A549 (cell line): ENCODE results near the gene OPRL1.

Experiments
- BHLHE40 ChIP-seq: IDR thresholded peaks from 2 replicates; pipeline ENCODE4 v1.6.1; 2012; ENCODE audit warnings: low read depth, low read length, inconsistent platforms
- CEBPB ChIP-seq, 2 experiments: fragments of >200 bp in 1 of 2; sonication (Bioruptor Twin) in 1 of 2; formaldehyde crosslinking in 1 of 2; IDR thresholded peaks; 2 replicates each; pipeline ENCODE4 v1.6.1; 2012 to 2016
- EP300 ChIP-seq, 2 experiments: fragments of >200 bp; sonication (Bioruptor Twin); formaldehyde crosslinking; IDR thresholded peaks; 2 replicates in 1 of 2; 3 replicates in 1 of 2; pipeline ENCODE4 v1.6.1; 2016 to 2017
- NFE2L2 ChIP-seq: fragments of 150-350 bp; conservative IDR thresholded peaks from 2 replicates; pipeline ENCODE4 v1.6.1; 2014; ENCODE audit warnings: low read length
- NPAS2 ChIP-seq: fragments of 250-450 bp; sonication (Bioruptor Pico); IDR thresholded peaks from 2 replicates; pipeline ENCODE4 v1.8.0; 2022; ENCODE audit warnings: mild to moderate bottlenecking, moderate library complexity, borderline replicate concordance
- POLR2A ChIP-seq: IDR thresholded peaks from 2 replicates; pipeline ENCODE4 v1.6.1; 2012; ENCODE audit warnings: mild to moderate bottlenecking, low read length
- RAD21 ChIP-seq, 2 experiments: fragments of >200 bp in 1 of 2; sonication (Bioruptor Twin) in 1 of 2; formaldehyde crosslinking in 1 of 2; IDR thresholded peaks in 1 of 2; conservative IDR thresholded peaks in 1 of 2; 2 replicates in 1 of 2; 3 replicates in 1 of 2; pipeline ENCODE4 v1.6.1; 2012 to 2018; ENCODE audit warnings: inconsistent platforms in 1 of 2
- TF ChIP-seq, protein P1 (sequence below): fragments of >200 bp; sonication (Bioruptor Twin); formaldehyde crosslinking; IDR thresholded peaks from 3 replicates; pipeline ENCODE4 v1.5.1; 2016

DNA sequence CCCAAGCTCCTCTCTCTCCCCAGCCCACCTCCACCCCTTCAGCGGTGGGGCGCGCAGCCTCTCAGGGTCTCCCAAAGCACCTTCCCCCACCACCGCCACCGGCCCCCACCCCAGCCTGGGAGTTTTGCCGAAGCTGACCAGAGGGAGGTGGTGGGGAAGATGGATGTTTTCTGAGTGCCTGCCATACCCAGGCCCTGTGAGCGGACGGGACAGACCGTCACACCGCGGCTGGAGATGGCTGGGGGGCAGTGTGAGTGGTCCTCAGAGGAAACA, 38.2 kb upstream of the OPRL1 start:
- TF ChIP-seq, protein P1, sequence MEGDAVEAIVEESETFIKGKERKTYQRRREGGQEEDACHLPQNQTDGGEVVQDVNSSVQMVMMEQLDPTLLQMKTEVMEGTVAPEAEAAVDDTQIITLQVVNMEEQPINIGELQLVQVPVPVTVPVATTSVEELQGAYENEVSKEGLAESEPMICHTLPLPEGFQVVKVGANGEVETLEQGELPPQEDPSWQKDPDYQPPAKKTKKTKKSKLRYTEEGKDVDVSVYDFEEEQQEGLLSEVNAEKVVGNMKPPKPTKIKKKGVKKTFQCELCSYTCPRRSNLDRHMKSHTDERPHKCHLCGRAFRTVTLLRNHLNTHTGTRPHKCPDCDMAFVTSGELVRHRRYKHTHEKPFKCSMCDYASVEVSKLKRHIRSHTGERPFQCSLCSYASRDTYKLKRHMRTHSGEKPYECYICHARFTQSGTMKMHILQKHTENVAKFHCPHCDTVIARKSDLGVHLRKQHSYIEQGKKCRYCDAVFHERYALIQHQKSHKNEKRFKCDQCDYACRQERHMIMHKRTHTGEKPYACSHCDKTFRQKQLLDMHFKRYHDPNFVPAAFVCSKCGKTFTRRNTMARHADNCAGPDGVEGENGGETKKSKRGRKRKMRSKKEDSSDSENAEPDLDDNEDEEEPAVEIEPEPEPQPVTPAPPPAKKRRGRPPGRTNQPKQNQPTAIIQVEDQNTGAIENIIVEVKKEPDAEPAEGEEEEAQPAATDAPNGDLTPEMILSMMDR = no peak
- TF ChIP-seq EP300 (IDR thresholded peaks at IDR 0.05) (no peak), BHLHE40 (no peak), NFE2L2 (no peak), POLR2A (no peak), NPAS2 (CRISPR knock-in tag) (no peak), CEBPB (IDR thresholded peaks at IDR 0.05) (no peak), RAD21 (conservative IDR thresholded peaks at IDR 0.05 in 1 of 2, IDR thresholded peaks at IDR 0.05 in 1 of 2) (no peak)
